SKM-1 treated with dmso at 0.1 percent for 144 hours (cell line): ENCODE data around the gene ZFHX2.
"Not testable (repeated sequence)": the region's sequence is repeated elsewhere in the genome, so short reads cannot be mapped to it uniquely, and the experiment has no call there.

Experiments
- DNase-seq: peaks from one replicate; lab custom pipeline; 2025; ENCODE audit not compliant: unreplicated experiment; lab: John Stamatoyannopoulos, UW

The ZFHX2 gene

GRCh38 chr14:23544511-23545447 lies 6.8 kb downstream of the ZFHX2 start:
- DNase-seq = no peak

GRCh38 chr14:23543403-23543802 lies 8.2 kb downstream of the ZFHX2 start:
- no peak for DNase-seq

- no peak for DNase-seq
Observed at GRCh38 chr14:23542261-23542660, 9.3 kb downstream of the ZFHX2 start.

GRCh38 chr14:23540141-23540469 lies 11.5 kb downstream of the ZFHX2 start:
- DNase-seq = no peak

- DNase-seq = peak; percentile 22
Observed at GRCh38 chr14:23539248-23540140, 12.1 kb downstream of the ZFHX2 start.

- DNase-seq = no peak
Observed at GRCh38 chr14:23538785-23539184, 12.8 kb downstream of the ZFHX2 start.

- DNase-seq = no peak
Observed at GRCh38 chr14:23538050-23538718, 13.4 kb downstream of the ZFHX2 start.

- DNase-seq = no peak
Observed at GRCh38 chr14:23537351-23538049, 14.1 kb downstream of the ZFHX2 start.

GRCh38 chr14:23536906-23537305 lies 14.7 kb downstream of the ZFHX2 start:
- not testable (repeated sequence) for DNase-seq

- no peak for DNase-seq
Observed at GRCh38 chr14:23536494-23536893, 15.1 kb downstream of the ZFHX2 start.

- DNase-seq = no peak
Observed at GRCh38 chr14:23535943-23536342, 15.6 kb downstream of the ZFHX2 start.

GRCh38 chr14:23533652-23534435 lies 17.7 kb downstream of the ZFHX2 start:
- DNase-seq = no peak

GRCh38 chr14:23532658-23533057 lies 18.9 kb downstream of the ZFHX2 start:
- no peak for DNase-seq

- no peak for DNase-seq
Observed at GRCh38 chr14:23531391-23531790, 20.2 kb downstream of the ZFHX2 start.

GRCh38 chr14:23530375-23531055 lies 21.1 kb downstream of the ZFHX2 start:
- peak; percentile 2 for DNase-seq

- no peak for DNase-seq
Observed at GRCh38 chr14:23529016-23529415, 22.5 kb downstream of the ZFHX2 start.

- DNase-seq = no peak
Observed at GRCh38 chr14:23528555-23528954, 23.0 kb downstream of the ZFHX2 start.

- no peak for DNase-seq
Observed at GRCh38 chr14:23525611-23526010, 26.0 kb downstream of the ZFHX2 start.

- no peak for DNase-seq
Observed at GRCh38 chr14:23524954-23525353, 26.6 kb downstream of the ZFHX2 start.
